Stomach (tissue), 9 donors: ENCODE data around the gene PARVG. TPM values are rescaled to one million over a fixed set of nuclear protein-coding genes. Genes with fewer than 3 reads are reported as not detected.

Source experiments
- DNase-seq, 2 donors: peaks; one replicate each; pipeline versions ENCODE4 v3.0.0 to v3.0.0-alpha.2; 2013 to 2019
- H3K27ac ChIP-seq, 5 donors: fragments of 200-600 bp in 4 of 5; sonication (generic) in 4 of 5; one replicate each; pipeline ENCODE4 v1.5.1; 2013 to 2019; ENCODE audit warnings: mild to moderate bottlenecking in 1 of 5, moderate library complexity in 1 of 5
- H3K27me3 ChIP-seq, 3 donors: fragments of 200-600 bp; sonication (generic); one replicate each; pipeline ENCODE4 v1.5.1; 2017 to 2019; ENCODE audit warnings: mixed run types in 1 of 3
- H3K36me3 ChIP-seq, 4 donors: fragments of 200-600 bp; sonication (generic); 1 replicate in 3 of 4; 2 replicates in 1 of 4; pipeline ENCODE4 v1.5.1; 2016 to 2019
- H3K4me1 ChIP-seq, 4 donors: fragments of 200-600 bp; sonication (generic); one replicate each; pipeline ENCODE4 v1.5.1; 2016 to 2019
- H3K4me3 ChIP-seq, 4 donors: fragments of 200-600 bp; sonication (generic) in 3 of 4; one replicate each; pipeline ENCODE4 v1.5.1; 2016 to 2019; ENCODE audit warnings: mild to moderate bottlenecking in 1 of 4
- H3K9me3 ChIP-seq, 4 donors: fragments of 200-600 bp; sonication (generic); one replicate each; pipeline ENCODE4 v1.5.1; 2016 to 2019
- EP300 ChIP-seq: sonication (generic); formaldehyde crosslinking; IDR thresholded peaks from one replicate; pipeline ENCODE4 v1.6.1; 2017; ENCODE audit warnings: antibody characterized with exemption
- POLR2A ChIP-seq, 4 donors: fragments of 450-650 bp; IDR thresholded peaks; one replicate each; pipeline ENCODE4 v1.6.1; 2016; ENCODE audit warnings: antibody characterized with exemption in 4 of 4, control low read depth in 2 of 4, mild to moderate bottlenecking in 1 of 4, moderate library complexity in 1 of 4
- POLR2AphosphoS5 ChIP-seq, 3 donors: sonication (generic); formaldehyde crosslinking; IDR thresholded peaks; one replicate each; pipeline ENCODE4 v1.6.1; 2016; ENCODE audit warnings: antibody characterized with exemption in 3 of 3
- WGBS, 5 donors: extraction: QIAGEN DNeasy Blood & Tissue Kit in 3 of 5; methylation state at CpG; one replicate each; pipeline versions ENCODE4 v1.1.5 to v1.1.7; 2013 to 2018; 5-methylcytosine and 5-hydroxymethylcytosine counted together
- intact Hi-C: fragments of 100-400 bp; cut with DNase I; formaldehyde crosslinking; loops from one replicate; pipeline ENCODE4 v1.15.1; 2023; ENCODE audit warnings: low total_unique reads
- polyA plus RNA-seq, 3 donors: library from polyadenylated mRNA; stranded (reverse); fragments of 200-250 nt; gene quantifications; one replicate each; pipeline ENCODE4 v1.2.3, GENCODE V29; 2013
- total RNA-seq, 5 donors: library from RNA; depleted of rRNA; stranded (reverse); fragments of >200 nt; gene quantifications; one replicate each; pipeline versions ENCODE4 v1.1.0 to v1.2.3, GENCODE V29; 2014 to 2016
- TF ChIP-seq, protein P1 (sequence below), 7 experiments: fragments of 450-650 bp in 4 of 7; fragments of 200-600 bp in 3 of 7; sonication (generic) in 3 of 7; IDR thresholded peaks; one replicate each; pipeline ENCODE4 v1.5.1; 2016 to 2019; ENCODE audit warnings: antibody characterized with exemption in 7 of 7, control low read depth in 2 of 7, mild to moderate bottlenecking in 1 of 7
- donor health status: healthy with polysubstance abuse.
- donor health status: Bipolar disorder and iron deficiency.
- donor health status: healthy.

The PARVG gene
- total and polyA plus RNA-seq, 8 donors: 5.7 to 78.2 (median 16.7) TPM

DNA sequence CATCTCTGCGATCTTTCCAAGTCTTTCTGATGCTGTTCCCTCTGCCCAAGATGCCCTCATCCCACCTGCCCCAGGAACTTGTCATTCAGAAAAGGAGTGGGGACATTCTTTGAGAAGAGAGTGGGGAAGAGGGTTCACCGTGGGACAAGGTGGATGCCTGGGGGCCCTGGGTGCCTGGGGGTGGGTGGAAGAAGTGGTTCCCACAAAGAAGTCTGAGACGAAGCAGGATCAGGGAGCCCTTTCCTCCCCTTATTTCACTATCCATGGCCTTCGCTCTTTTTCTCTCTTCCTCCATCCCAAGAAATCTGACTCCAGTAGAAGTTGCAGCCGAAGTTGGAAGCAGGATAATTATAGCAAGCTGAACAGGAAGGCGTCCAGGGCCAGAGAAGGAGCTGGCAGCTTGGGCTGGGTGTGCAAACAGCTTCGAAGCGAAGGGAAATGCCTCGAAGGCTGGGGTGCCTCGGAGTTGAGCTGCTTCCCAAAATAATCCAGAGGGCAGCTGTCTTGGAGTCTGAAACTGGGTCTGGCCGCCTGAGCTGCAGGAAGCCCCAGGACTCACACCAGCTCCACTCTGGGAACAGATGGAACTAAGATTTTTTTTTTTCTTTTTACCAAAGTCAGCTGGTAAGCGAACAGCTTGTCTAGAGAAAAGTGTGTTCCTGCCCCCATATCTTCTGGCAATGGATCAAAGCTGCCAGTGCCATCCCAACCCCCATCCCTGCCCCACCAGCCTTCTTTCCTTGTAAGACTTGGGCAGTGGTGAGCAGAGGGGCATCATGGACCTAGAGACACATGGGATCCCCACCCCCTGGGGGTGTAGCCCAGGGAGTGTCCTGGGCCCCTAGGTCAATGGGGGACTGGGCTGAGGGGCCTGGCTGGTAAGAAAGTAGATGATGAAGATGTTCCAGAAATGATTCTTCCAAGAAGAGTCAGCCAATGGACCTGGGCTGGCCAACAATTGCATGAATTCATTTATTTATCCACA, 31.5 kb downstream of the PARVG start:
- DNase-seq: peak in 1 of 2 donors; percentile 58
- H3K4me1 ChIP-seq: peaks cover 0 to 18% (median 14%) of the 10 kb centered on the region in 4 donors
- H3K27me3 ChIP-seq: no peaks in the 10 kb centered on the region
- 29 to 57% (median 49%) methylated on average over 12 of the region's 12 CpGs for whole genome bisulfite sequencing, 5 donors
- H3K9me3 ChIP-seq: peaks cover 2 to 17% (median 10%) of the 10 kb centered on the region in 4 donors
- no peak overlapping the region for H3K4me3 ChIP-seq
- intact Hi-C loops: no loop called here
- no peak for TF ChIP-seq POLR2AphosphoS5 (IDR thresholded peaks at IDR 0.05)
- no peaks in the 10 kb centered on the region for H3K36me3 ChIP-seq
- peak overlapping the region in 3 of 5 donors; percentile 44 to 71 (median 66) for H3K27ac ChIP-seq

DNA sequence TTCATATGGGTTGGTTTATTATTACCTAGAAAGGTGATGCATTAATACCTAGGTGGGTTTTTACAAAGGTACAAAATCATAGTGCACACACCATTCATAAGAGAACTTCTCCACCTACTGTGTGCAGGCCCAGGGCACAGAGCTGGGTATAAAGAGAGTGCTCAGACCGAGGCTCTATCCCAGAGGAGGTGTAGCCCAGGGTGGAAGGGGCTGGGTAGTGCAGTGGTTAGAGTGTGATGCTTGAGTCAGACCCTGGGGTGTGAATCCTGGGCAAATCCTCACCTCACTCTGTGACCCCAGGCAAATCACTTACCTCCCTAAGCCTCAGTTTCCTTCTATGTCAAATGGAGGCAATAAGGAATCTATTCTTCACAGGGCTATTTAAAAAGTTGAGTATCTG, 32.2 kb downstream of the PARVG start:
- Histone ChIP-seq H3K27ac (peak overlapping the region in 2 of 5 donors; percentile 66 to 71), H3K4me3 (no peak overlapping the region), H3K9me3 (peaks cover 2 to 17% (median 10%) of the 10 kb centered on the region in 4 donors), H3K36me3 (no peaks in the 10 kb centered on the region), H3K4me1 (peaks cover 0 to 18% (median 14%) of the 10 kb centered on the region in 4 donors), H3K27me3 (peaks cover 0 to 3% (median 0%) of the 10 kb centered on the region in 3 donors)
- TF ChIP-seq, protein P1, sequence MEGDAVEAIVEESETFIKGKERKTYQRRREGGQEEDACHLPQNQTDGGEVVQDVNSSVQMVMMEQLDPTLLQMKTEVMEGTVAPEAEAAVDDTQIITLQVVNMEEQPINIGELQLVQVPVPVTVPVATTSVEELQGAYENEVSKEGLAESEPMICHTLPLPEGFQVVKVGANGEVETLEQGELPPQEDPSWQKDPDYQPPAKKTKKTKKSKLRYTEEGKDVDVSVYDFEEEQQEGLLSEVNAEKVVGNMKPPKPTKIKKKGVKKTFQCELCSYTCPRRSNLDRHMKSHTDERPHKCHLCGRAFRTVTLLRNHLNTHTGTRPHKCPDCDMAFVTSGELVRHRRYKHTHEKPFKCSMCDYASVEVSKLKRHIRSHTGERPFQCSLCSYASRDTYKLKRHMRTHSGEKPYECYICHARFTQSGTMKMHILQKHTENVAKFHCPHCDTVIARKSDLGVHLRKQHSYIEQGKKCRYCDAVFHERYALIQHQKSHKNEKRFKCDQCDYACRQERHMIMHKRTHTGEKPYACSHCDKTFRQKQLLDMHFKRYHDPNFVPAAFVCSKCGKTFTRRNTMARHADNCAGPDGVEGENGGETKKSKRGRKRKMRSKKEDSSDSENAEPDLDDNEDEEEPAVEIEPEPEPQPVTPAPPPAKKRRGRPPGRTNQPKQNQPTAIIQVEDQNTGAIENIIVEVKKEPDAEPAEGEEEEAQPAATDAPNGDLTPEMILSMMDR (IDR thresholded peaks at IDR 0.05): no peak
- no peak for TF ChIP-seq EP300
- TF ChIP-seq POLR2AphosphoS5 (IDR thresholded peaks at IDR 0.05): no peak
- TF ChIP-seq POLR2A (IDR thresholded peaks at IDR 0.05): no peak
- no peak for DNase-seq
- intact Hi-C loops: no loop called here
- WGBS, 5 donors: 76 to 94% (median 88%) methylated on average over 1 of the region's 1 CpG

DNA sequence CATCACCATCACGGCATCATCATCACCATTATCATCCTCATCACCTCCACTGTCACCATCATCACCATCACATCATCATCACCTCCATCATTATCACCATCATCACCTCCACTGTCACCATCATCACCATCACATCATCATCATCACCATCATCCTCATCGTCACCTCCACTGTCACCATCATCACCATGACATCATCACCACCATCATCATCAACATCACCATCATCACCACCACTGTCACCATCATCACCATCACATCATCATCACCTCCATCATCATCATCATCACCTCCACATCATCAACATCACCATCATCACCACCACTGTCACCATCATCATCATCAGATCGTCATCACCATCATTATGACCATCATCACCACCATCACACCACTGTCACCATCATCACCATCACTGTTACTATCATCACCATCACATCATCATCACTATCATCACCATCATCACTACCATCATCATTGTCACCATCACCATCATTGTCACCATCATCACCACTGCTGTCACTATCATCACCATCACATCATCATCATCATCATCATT, 32.8 kb downstream of the PARVG start:
- Histone ChIP-seq H3K9me3 (peaks cover 2 to 17% (median 10%) of the 10 kb centered on the region in 4 donors), H3K36me3 (no peaks in the 10 kb centered on the region), H3K4me3 (no peak overlapping the region), H3K27ac (no peak overlapping the region), H3K4me1 (peaks cover 0 to 18% (median 14%) of the 10 kb centered on the region in 4 donors), H3K27me3 (peaks cover 0 to 9% (median 0%) of the 10 kb centered on the region in 3 donors)
- DNase-seq: no peak
- 79 to 91% (median 89%) methylated on average over 3 of the region's 3 CpGs for WGBS, 5 donors
- TF ChIP-seq EP300: no peak
- TF ChIP-seq POLR2A (IDR thresholded peaks at IDR 0.05): no peak
- TF ChIP-seq, protein P1 (IDR thresholded peaks at IDR 0.05): no peak
- TF ChIP-seq POLR2AphosphoS5 (IDR thresholded peaks at IDR 0.05): no peak
- intact Hi-C loops: no loop called here

DNA sequence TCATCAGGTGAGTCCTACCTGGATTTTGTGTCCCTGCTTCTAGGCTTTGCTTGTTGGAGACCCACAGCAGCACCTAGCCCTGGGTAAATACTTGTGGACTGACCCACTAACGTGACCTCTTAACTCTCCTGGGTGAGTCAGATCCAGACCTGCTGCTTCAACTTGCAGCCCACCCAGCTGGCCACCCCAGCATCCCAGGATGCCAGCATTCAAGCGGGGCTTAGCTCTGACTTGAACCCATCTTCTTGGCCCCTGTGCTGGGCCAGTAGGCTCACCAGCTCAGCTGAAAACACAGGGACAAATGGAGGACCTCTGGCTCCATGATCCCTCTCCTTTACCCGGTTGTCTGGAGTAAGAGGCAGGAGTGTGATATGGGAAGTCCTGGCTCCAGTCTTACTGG, 33.5 kb downstream of the PARVG start:
- no peak overlapping the region for H3K27ac ChIP-seq
- H3K27me3 ChIP-seq: peaks cover 0 to 9% (median 0%) of the 10 kb centered on the region in 3 donors
- no peak for DNase-seq
- no peaks in the 10 kb centered on the region for H3K36me3 ChIP-seq
- H3K9me3 ChIP-seq: peaks cover 2 to 17% (median 9%) of the 10 kb centered on the region in 4 donors
- intact Hi-C loops: no loop called here
- peaks cover 0 to 18% (median 14%) of the 10 kb centered on the region in 4 donors for H3K4me1 ChIP-seq
- WGBS, 5 donors: 85 to 92% (median 89%) methylated on average over 2 to 3 of the region's 3 CpGs
- no peak for TF ChIP-seq EP300
- no peak for TF ChIP-seq POLR2A (IDR thresholded peaks at IDR 0.05)
- TF ChIP-seq, protein P1 (IDR thresholded peaks at IDR 0.05): no peak
- no peak for TF ChIP-seq POLR2AphosphoS5 (IDR thresholded peaks at IDR 0.05)
- no peak overlapping the region for H3K4me3 ChIP-seq
